ENCODE data around the gene OPN1SW. TPM values are rescaled to one million over a fixed set of nuclear protein-coding genes. Genes with fewer than 3 reads are reported as not detected.

Gene OPN1SW
- total and polyA plus RNA-seq, 5 donors: not detected

DNA sequence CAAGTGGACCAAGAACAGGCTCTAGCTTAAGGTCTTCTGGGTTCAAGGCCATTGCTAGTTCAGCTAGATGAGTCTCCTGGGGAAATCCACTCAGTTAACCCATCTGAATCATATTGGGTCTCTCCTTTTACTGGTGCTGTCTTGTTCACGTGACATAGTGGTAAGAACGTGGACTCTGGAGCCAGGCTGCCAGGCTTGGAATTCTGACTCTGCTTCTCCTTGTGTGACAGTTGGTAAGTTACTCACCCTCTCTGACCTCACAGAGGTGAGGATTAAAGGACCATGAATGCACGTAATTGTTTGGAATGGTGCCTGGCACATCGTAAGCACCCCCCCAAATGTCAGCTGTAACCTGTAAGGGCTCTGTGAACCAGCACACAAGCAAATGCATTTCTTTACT, 46.1 kb downstream of the OPN1SW start:
- WGBS: 95% methylated on average over 4 of the region's 4 CpGs
- DNase-seq: no peak
- Histone ChIP-seq H3K4me3 (ENCODE audit: low read length) (no peak overlapping the region), H3K27me3 (ENCODE audit: control insufficient read depth, insufficient read depth) (no peaks in the 10 kb centered on the region), H3K27ac (ENCODE audit: low read length) (no peak overlapping the region), H3K9me3 (ENCODE audit: control insufficient read depth, low read length) (no peaks in the 10 kb centered on the region), H3K4me1 (ENCODE audit: control insufficient read depth, insufficient read depth, low read length) (no peaks in the 10 kb centered on the region)
- ATAC-seq: no peak
- intact Hi-C loops (cut with DNase I): no loop called here

DNA sequence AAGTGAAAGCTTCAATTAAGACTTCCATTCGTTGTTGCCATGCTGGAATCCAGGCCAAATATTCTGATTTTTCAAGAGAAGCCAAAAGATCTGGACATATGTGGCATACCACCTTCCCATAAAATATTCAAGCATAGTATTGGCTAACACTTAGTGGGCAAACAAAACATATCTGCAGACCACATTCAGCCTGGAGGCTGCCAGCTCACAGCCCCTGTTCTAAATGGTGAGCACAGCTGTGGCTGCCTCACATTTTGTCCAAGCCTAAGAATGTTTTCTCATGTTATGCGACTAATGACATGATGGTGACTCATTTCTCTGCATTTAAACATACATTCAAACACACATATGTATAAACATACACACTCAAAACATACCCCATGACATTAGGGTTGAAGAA, 47.0 kb downstream of the OPN1SW start:
- no peak for DNase-seq
- no peaks in the 10 kb centered on the region for H3K9me3 ChIP-seq (ENCODE audit: control insufficient read depth, low read length)
- no peak overlapping the region for H3K4me3 ChIP-seq (ENCODE audit: low read length)
- intact Hi-C loops (cut with DNase I): no loop called here
- H3K27me3 ChIP-seq (ENCODE audit: control insufficient read depth, insufficient read depth): no peaks in the 10 kb centered on the region
- WGBS: 67% methylated on average over 2 of the region's 2 CpGs
- no peak overlapping the region for H3K27ac ChIP-seq (ENCODE audit: low read length)
- no peaks in the 10 kb centered on the region for H3K4me1 ChIP-seq (ENCODE audit: control insufficient read depth, insufficient read depth, low read length)
- no peak for ATAC-seq

DNA sequence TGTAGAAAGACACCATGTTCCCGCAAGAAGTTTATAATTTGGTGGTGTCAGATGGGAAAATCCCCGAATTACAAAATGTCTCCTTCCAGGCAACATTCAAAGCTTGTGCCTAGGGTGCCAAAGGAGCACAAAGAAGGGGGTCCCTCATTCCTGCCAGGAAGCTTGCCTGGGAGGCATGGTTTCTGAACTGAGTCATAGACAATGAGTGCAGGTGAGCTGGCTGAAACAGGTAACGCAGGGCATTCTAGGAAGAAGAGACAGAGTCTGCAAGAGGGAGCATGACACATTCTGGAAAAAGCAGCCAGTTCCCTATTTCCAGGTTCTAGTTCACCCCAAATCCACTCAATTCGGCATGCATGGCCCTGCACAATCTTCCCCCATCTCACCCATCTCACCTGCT, 48.4 kb downstream of the OPN1SW start:
- H3K4me3 ChIP-seq (ENCODE audit: low read length): no peak overlapping the region
- DNase-seq (no peak), ATAC-seq (no peak)
- 96% methylated on average over 4 of the region's 4 CpGs for WGBS
- no peaks in the 10 kb centered on the region for H3K4me1 ChIP-seq (ENCODE audit: control insufficient read depth, insufficient read depth, low read length)
- no peaks in the 10 kb centered on the region for H3K9me3 ChIP-seq (ENCODE audit: control insufficient read depth, low read length)
- no peak overlapping the region for H3K27ac ChIP-seq (ENCODE audit: low read length)
- intact Hi-C loops (cut with DNase I): no loop called here
- H3K27me3 ChIP-seq (ENCODE audit: control insufficient read depth, insufficient read depth): no peaks in the 10 kb centered on the region

DNA sequence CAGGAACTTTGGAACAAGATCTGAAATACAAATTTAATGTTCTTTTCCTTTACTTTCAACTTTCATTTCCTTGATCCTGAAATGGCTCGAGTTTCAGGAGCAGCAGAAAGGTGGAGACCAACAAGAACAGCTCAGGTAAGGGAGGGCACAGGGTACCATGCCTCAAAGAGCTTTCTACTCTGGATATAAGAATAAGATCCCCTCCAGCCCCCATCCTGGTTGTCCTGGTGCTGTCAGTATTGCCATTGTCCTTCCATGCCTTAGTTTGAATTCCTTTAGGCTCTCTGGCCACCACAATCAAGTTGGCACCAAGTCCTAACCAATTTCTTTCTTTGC, 48.9 kb downstream of the OPN1SW start:
- Histone ChIP-seq H3K4me1 (ENCODE audit: control insufficient read depth, insufficient read depth, low read length) (no peaks in the 10 kb centered on the region), H3K4me3 (ENCODE audit: low read length) (no peak overlapping the region), H3K9me3 (ENCODE audit: control insufficient read depth, low read length) (no peaks in the 10 kb centered on the region), H3K27me3 (ENCODE audit: control insufficient read depth, insufficient read depth) (no peaks in the 10 kb centered on the region), H3K27ac (ENCODE audit: low read length) (no peak overlapping the region)
- DNase-seq (no peak), ATAC-seq (no peak)
- 37% methylated on average over 1 of the region's 1 CpG for WGBS
- intact Hi-C loops (cut with DNase I): no loop called here

DNA sequence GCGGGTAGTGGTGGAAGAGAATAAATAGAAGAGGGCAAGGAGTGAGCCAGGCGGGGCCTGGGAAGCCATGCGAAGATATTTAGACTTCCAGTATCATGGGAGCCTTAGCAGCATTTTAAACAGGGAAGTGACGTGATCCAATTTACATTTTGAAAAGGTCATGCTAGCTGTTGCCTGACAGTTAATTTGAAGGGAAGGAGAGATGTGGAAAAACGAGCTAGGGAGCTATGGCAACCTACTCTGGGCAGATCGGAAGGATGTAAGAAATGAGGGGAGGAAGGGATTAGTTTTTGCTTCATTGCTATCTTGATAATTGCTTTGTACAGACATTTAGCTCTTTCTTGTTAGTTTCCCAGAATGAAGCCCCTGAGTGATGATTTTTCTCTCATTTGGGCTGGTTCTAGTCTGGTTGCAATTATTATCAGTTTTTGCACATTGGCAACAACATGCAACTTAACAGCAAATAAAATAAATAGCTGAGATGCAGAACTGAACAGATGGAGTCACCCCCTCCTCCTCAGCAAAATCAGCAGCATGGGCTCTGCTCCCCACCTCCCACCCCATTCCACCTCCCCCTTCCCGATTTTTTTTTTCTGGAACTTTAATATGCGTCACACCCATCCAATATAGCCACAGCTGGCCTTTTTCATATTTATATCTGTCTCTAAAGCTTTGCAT, 49.4 kb downstream of the OPN1SW start:
- intact Hi-C loops (cut with DNase I): no loop called here
- no peak for DNase-seq
- Histone ChIP-seq H3K9me3 (ENCODE audit: control insufficient read depth, low read length) (no peaks in the 10 kb centered on the region), H3K4me1 (ENCODE audit: control insufficient read depth, insufficient read depth, low read length) (no peaks in the 10 kb centered on the region), H3K27ac (ENCODE audit: low read length) (no peak overlapping the region), H3K27me3 (ENCODE audit: control insufficient read depth, insufficient read depth) (no peaks in the 10 kb centered on the region), H3K4me3 (ENCODE audit: low read length) (no peak overlapping the region)
- WGBS: 69% methylated on average over 8 of the region's 8 CpGs
- ATAC-seq: no peak

DNA sequence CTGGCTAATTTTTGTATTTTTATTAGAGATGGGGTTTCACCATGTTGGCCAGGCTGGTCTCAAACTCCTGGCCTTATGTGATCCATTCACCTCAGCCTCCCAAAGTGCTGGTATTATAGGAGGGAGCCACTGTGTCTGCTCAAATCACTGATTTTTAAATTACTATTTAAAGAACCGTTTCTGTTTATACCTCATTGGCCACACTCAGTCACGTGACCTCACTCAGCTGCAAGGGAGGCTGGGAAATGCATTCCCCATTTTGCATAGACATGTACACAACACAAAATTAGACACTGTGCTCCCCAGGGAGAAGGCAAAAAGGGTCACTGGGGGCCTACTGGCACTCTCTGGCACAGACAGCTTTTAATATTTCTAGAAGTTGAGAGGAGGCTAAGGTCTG, 50.1 kb downstream of the OPN1SW start:
- 91% methylated on average over 2 of the region's 2 CpGs for WGBS
- Histone ChIP-seq H3K9me3 (ENCODE audit: control insufficient read depth, low read length) (no peaks in the 10 kb centered on the region), H3K4me3 (ENCODE audit: low read length) (no peak overlapping the region), H3K4me1 (ENCODE audit: control insufficient read depth, insufficient read depth, low read length) (no peaks in the 10 kb centered on the region), H3K27ac (ENCODE audit: low read length) (no peak overlapping the region), H3K27me3 (ENCODE audit: control insufficient read depth, insufficient read depth) (no peaks in the 10 kb centered on the region)
- DNase-seq (no peak), ATAC-seq (no peak)
- intact Hi-C loops (cut with DNase I): no loop called here

DNA sequence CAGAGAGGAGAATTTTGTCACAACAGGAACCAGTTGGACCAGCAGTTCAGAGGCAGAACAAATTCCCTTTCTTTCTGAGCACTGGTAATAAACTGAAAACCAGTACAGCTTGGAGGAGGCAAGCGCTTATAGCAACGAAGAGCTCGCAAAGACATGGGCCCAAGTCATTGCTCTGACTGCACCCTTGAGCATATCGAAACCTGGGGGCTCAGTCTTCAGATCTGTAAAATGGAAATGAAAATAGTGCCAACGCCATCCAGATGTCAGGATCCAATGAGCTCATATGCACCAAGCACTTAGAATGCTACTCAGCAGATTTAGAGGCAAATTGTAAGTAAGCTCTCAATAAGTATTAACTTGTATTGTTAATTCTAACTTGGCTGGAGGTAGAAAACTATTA, 50.9 kb downstream of the OPN1SW start:
- WGBS: 91% methylated on average over 5 of the region's 5 CpGs
- Histone ChIP-seq H3K4me1 (ENCODE audit: control insufficient read depth, insufficient read depth, low read length) (no peaks in the 10 kb centered on the region), H3K27ac (ENCODE audit: low read length) (no peak overlapping the region), H3K27me3 (ENCODE audit: control insufficient read depth, insufficient read depth) (no peaks in the 10 kb centered on the region), H3K4me3 (ENCODE audit: low read length) (no peak overlapping the region), H3K9me3 (ENCODE audit: control insufficient read depth, low read length) (no peaks in the 10 kb centered on the region)
- intact Hi-C loops (cut with DNase I): no loop called here
- no peak for ATAC-seq
- DNase-seq: no peak

Other genes with a start within 250 kb of the OPN1SW start
- 1 to 10 TPM; 1.5 to 5.0 (median 2.8) TPM for gene GARIN1A, start 103.5 kb downstream of the OPN1SW start, total RNA-seq
- 1.7 TPM for gene GARIN1A, start 103.5 kb downstream of the OPN1SW start, polyA plus RNA-seq
- 100 to 1,000 TPM; 195 to 318 (median 234) TPM for gene CALU, start 36.4 kb downstream of the OPN1SW start, total RNA-seq
- 90.7 TPM for gene CALU, start 36.4 kb downstream of the OPN1SW start, polyA plus RNA-seq
- gene CCDC136, start 16.2 kb upstream of the OPN1SW start, total RNA-seq: 1 to 10 TPM; 2.5 to 6.9 (median 5.4) TPM
- 5.7 TPM for gene CCDC136, start 16.2 kb upstream of the OPN1SW start, polyA plus RNA-seq
- gene FLNC, start 54.6 kb upstream of the OPN1SW start, total RNA-seq: 100 to 1,000 TPM; 244 to 358 (median 285) TPM
- 216 TPM for gene FLNC, start 54.6 kb upstream of the OPN1SW start, polyA plus RNA-seq
- gene ATP6V1F, start 87.1 kb upstream of the OPN1SW start, total RNA-seq: 100 to 1,000 TPM; 127 to 139 (median 134) TPM
- 224 TPM for gene ATP6V1F, start 87.1 kb upstream of the OPN1SW start, polyA plus RNA-seq
- under 1 TPM; 0.23 to 0.28 (median 0.24) TPM for gene KCP, start 134.9 kb upstream of the OPN1SW start, total RNA-seq
- 0.36 TPM for gene KCP, start 134.9 kb upstream of the OPN1SW start, polyA plus RNA-seq
- 1 to 10 TPM; 3.0 to 4.6 (median 4.2) TPM for gene IRF5, start 162.1 kb upstream of the OPN1SW start, total RNA-seq
- gene IRF5, start 162.1 kb upstream of the OPN1SW start, polyA plus RNA-seq: 1.6 TPM